Measurements from ENCODE around the gene BPIFB3. TPM values are rescaled to one million over a fixed set of nuclear protein-coding genes. Genes with fewer than 3 reads are reported as not detected.
"Not testable (repeated sequence)": the region's sequence is repeated elsewhere in the genome, so short reads cannot be mapped to it uniquely, and the experiment has no call there.

Gene BPIFB3
- polyA plus RNA-seq, 10 donors, result not detected

- no peak for DNase-seq
Observed at GRCh38 chr20:33119725-33120720, 66.3 kb downstream of the BPIFB3 start.

GRCh38 chr20:33120934-33121333 lies 67.2 kb downstream of the BPIFB3 start:
- no peak for DNase-seq

GRCh38 chr20:33122297-33122696 lies 68.6 kb downstream of the BPIFB3 start:
- not testable (repeated sequence) for DNase-seq

Other genes with a start within 250 kb of the BPIFB3 start
- gene MAPRE1, start 233.9 kb upstream of the BPIFB3 start, polyA plus RNA-seq (ENCODE audit: insufficient read length in 10 of 10), result 100 to 1,000 TPM; 116 to 176 (median 131) TPM
- gene EFCAB8, start 195.0 kb upstream of the BPIFB3 start, polyA plus RNA-seq (ENCODE audit: insufficient read length in 10 of 10), result under 1 TPM in 8 of 10 donors, not detected in 2; 0.08 to 0.30 (median 0.14) TPM
- gene SUN5, start 49.5 kb upstream of the BPIFB3 start, polyA plus RNA-seq (ENCODE audit: insufficient read length in 10 of 10), result not detected
- gene BPIFB2, start 46.2 kb upstream of the BPIFB3 start, polyA plus RNA-seq (ENCODE audit: insufficient read length in 10 of 10), result not detected
- not detected for gene BPIFB6, start 22.3 kb upstream of the BPIFB3 start, polyA plus RNA-seq (ENCODE audit: insufficient read length in 10 of 10)
- gene BPIFB4, start 25.7 kb downstream of the BPIFB3 start, polyA plus RNA-seq (ENCODE audit: insufficient read length in 10 of 10), result under 1 TPM in 3 of 10 donors, not detected in 7; 0.19 to 0.30 (median 0.29) TPM
- not detected for gene BPIFA2, start 114.3 kb downstream of the BPIFB3 start, polyA plus RNA-seq (ENCODE audit: insufficient read length in 10 of 10)
- not detected for gene BPIFA3, start 163.4 kb downstream of the BPIFB3 start, polyA plus RNA-seq (ENCODE audit: insufficient read length in 10 of 10)
- gene BPIFA1, start 182.1 kb downstream of the BPIFB3 start, polyA plus RNA-seq (ENCODE audit: insufficient read length in 10 of 10), result under 1 TPM in 1 of 10 donors, not detected in 9; 0.18 TPM
- gene BPIFB1, start 229.3 kb downstream of the BPIFB3 start, polyA plus RNA-seq (ENCODE audit: insufficient read length in 10 of 10), result not detected

Measured in muscle of back (tissue), 11 donors.